GM12874 (cell line): ENCODE data around the gene CCDC92.
A peak's percentile ranks its signal among the peaks of the same experiment; 100 is the strongest.

Experiments used
- TF ChIP-seq, protein P1 (sequence below): IDR thresholded peaks from 2 replicates; pipeline ENCODE4 v1.5.1; 2011; ENCODE audit warnings: low read depth, mild to moderate bottlenecking, control low read depth, low read length, moderate library complexity; ENCODE audit not compliant: insufficient read depth

CCDC92 gene

GRCh38 chr12:123940627-123940966 lies 32.0 kb downstream of the CCDC92 start:
- TF ChIP-seq, protein P1, sequence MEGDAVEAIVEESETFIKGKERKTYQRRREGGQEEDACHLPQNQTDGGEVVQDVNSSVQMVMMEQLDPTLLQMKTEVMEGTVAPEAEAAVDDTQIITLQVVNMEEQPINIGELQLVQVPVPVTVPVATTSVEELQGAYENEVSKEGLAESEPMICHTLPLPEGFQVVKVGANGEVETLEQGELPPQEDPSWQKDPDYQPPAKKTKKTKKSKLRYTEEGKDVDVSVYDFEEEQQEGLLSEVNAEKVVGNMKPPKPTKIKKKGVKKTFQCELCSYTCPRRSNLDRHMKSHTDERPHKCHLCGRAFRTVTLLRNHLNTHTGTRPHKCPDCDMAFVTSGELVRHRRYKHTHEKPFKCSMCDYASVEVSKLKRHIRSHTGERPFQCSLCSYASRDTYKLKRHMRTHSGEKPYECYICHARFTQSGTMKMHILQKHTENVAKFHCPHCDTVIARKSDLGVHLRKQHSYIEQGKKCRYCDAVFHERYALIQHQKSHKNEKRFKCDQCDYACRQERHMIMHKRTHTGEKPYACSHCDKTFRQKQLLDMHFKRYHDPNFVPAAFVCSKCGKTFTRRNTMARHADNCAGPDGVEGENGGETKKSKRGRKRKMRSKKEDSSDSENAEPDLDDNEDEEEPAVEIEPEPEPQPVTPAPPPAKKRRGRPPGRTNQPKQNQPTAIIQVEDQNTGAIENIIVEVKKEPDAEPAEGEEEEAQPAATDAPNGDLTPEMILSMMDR, result no peak

DNA sequence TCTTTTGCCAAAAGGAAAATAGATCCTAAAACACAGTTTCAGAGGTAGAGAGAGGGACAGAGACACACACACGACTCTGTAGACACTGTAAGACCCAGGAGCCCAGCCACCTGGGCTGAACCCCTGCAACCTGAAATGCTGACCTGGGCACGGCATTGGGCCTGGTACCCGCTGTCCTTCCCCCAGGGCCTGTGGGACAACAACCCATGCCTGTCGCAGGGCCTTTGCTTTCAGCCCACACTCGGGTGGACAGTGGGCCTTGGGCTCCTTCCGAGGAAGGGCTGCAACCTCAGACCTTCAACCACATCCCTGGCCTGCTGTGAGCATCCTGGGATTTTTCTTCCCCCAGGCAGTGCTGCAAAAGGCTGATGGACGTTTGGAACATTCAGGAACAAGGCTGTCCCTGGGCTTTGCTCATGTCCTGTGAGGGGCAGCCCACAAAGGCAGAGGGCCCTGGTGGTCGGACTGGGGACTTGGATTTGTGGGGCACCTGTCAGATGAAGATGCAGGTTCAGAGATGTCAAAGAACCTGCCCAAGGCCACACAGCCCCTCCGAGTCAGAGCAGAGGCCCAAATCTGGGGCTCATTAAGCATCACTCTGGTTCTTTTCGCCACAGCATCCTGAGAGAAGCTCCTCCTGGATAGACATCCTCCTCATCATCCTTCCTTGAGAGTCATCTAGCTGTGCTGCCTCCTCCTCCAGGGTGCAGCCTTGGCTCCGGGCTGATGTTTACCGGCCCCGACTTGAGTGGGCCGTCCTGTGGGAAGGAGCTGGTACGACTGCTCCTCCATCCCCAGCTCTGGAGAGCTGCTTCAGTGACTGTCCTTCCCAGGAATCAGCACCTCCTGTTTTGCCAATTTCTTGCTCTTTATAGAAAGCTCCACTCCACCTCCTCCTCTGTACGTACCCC lies 32.7 kb downstream of the CCDC92 start:
- TF ChIP-seq, protein P1, result no peak

GRCh38 chr12:123938679-123939480 lies 33.8 kb downstream of the CCDC92 start:
- TF ChIP-seq, protein P1, result peak; percentile 41

DNA sequence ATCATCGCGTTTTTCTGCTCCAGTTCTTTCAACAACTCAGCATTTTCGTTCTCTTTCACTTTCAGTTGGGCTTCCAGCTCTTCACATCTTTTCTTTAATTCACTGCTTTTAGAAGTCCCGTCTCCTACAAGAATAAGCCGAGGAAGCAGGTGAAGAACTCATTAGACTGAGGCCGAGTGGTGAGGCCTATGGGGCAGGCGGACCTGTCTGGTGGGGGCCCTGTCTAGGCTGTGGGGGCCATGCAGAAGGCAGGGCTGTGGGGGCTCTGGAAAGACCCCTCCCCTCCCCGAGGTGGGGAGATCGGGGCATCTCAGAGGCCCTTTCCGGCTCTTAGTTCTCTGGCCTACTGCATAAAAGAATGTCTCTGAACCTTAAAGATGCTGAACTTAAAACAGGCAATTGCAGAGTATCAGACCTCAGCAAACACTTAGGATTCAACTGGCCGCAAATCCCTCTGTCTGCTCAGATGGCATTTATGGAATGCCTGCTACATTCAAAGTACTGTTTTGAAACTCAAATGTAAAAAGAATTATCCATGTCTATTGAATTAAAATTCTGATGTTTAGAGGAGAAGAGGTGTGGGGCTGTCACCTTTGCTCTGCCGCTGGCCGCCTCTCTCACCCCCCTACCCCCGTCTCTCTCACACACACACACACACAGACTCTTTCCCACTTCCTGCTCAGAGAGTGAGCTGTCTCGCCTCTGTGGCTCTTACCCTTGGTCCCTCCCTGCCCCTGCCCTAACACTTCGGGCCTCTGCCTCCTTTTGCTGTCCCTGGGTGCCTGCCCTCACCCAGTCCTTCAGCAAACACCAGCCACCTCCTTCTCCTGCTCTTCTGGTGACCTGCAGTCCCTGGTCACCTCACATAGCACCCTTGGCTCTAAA lies 34.7 kb downstream of the CCDC92 start:
- TF ChIP-seq, protein P1, result no peak

- TF ChIP-seq, protein P1, result no peak
Measured at GRCh38 chr12:123936956-123937706, 35.5 kb downstream of the CCDC92 start.

- TF ChIP-seq, protein P1, result no peak
Measured at GRCh38 chr12:123936471-123936870, 36.2 kb downstream of the CCDC92 start.
